H1 (cell line): ENCODE data around the gene ANKRD40. TPM values are rescaled to one million over a fixed set of nuclear protein-coding genes. Genes with fewer than 3 reads are reported as not detected.

Experiments
- CTCF ChIA-PET: fragments of 300-600 bp; sonication (Branson Sonifier 250); formaldehyde crosslinking; loops from one replicate; lab custom pipeline; 2021; ENCODE audit not compliant: partially characterized antibody; lab: Charles Lee
- POLR2A ChIA-PET: fragments of 300-600 bp; sonication (Branson Sonifier 250); formaldehyde crosslinking; loops from one replicate; lab custom pipeline; 2021; ENCODE audit warnings: inconsistent platforms; ENCODE audit not compliant: partially characterized antibody; lab: Charles Lee
- DNase-seq, 2 experiments: peaks; one replicate each; pipeline versions ENCODE4 v3.0.0 to v3.0.0-alpha.2; 2010 to 2022; ENCODE audit warnings: low spot score in 2 of 2, low read depth in 1 of 2, mixed read lengths in 1 of 2
- FAIRE-seq: peaks from 2 replicates; lab custom pipeline; 2011; peaks lifted over from hg19 to GRCh38; lab: Jason Lieb, UNC
- H2AFZ ChIP-seq: 2 replicates; pipeline ENCODE4 v1.8.1; 2012; ENCODE audit warnings: low read length, inconsistent platforms
- H2AK5ac ChIP-seq: 2 replicates; pipeline ENCODE4 v1.6.1; 2013; ENCODE audit warnings: low read depth, low read length
- H2BK120ac ChIP-seq: replicated peaks from 2 replicates; pipeline ENCODE3; 2013; ENCODE audit warnings: low read depth, low read length, inconsistent platforms
- H2BK12ac ChIP-seq: 2 replicates; pipeline ENCODE4 v1.6.1; 2013; ENCODE audit warnings: low read depth, low read length
- H2BK15ac ChIP-seq: 2 replicates; pipeline ENCODE4 v1.6.1; 2013; ENCODE audit warnings: low read length
- H2BK20ac ChIP-seq: 2 replicates; pipeline ENCODE4 v1.6.1; 2013; ENCODE audit warnings: low read length
- H2BK5ac ChIP-seq: 2 replicates; pipeline ENCODE4 v1.6.1; 2013; ENCODE audit warnings: low read depth, low read length
- H3K14ac ChIP-seq: 2 replicates; pipeline ENCODE4 v1.6.1; 2013; ENCODE audit warnings: inconsistent platforms; ENCODE audit not compliant: insufficient read length
- H3K18ac ChIP-seq: 2 replicates; pipeline ENCODE4 v1.6.1; 2013; ENCODE audit warnings: low read length; ENCODE audit errors: extremely low read depth
- H3K23ac ChIP-seq: 2 replicates; pipeline ENCODE4 v1.6.1; 2013; ENCODE audit warnings: inconsistent platforms; ENCODE audit not compliant: insufficient read length
- H3K23me2 ChIP-seq: 2 replicates; pipeline ENCODE4 v1.6.1; 2013; ENCODE audit warnings: low read depth, low read length
- H3K27ac ChIP-seq: 2 replicates; pipeline ENCODE4 v1.6.1; 2011; ENCODE audit warnings: low read depth, low read length, inconsistent platforms
- H3K27me3 ChIP-seq, 4 experiments: replicated peaks in 1 of 4; 1 replicate in 1 of 4; 2 replicates in 3 of 4; pipeline versions ENCODE4 v1.6.1 to v1.8.1; 2011 to 2013; ENCODE audit warnings: low read length in 3 of 4, mild to moderate bottlenecking in 3 of 4, inconsistent platforms in 2 of 4, mixed read lengths in 2 of 4, moderate library complexity in 1 of 4; ENCODE audit not compliant: control insufficient read depth in 3 of 4, insufficient read depth in 3 of 4; ENCODE audit errors: extremely low read depth in 1 of 4
- H3K36me3 ChIP-seq, 4 experiments: 2 replicates each; pipeline versions ENCODE4 v1.6.1 to v1.8.1; 2011 to 2013; ENCODE audit warnings: mild to moderate bottlenecking in 4 of 4, low read length in 3 of 4, moderate library complexity in 2 of 4, control low read depth in 1 of 4, inconsistent platforms in 1 of 4; ENCODE audit not compliant: insufficient read depth in 4 of 4, control insufficient read depth in 2 of 4
- H3K4ac ChIP-seq: replicated peaks from 2 replicates; pipeline ENCODE3; 2013; ENCODE audit warnings: low read length, low read depth, mixed read lengths, inconsistent platforms; ENCODE audit not compliant: insufficient read length
- H3K4me1 ChIP-seq, 4 experiments: replicated peaks in 1 of 4; 1 replicate in 1 of 4; 2 replicates in 3 of 4; pipeline versions ENCODE4 v1.6.1 to v1.8.1; 2011 to 2013; ENCODE audit warnings: low read length in 3 of 4, inconsistent platforms in 2 of 4, mixed read lengths in 1 of 4; ENCODE audit not compliant: insufficient read depth in 4 of 4, control insufficient read depth in 3 of 4
- H3K4me2 ChIP-seq, 2 experiments: 2 replicates each; pipeline versions ENCODE4 v1.6.1 to v1.8.1; 2011 to 2013; ENCODE audit warnings: low read depth in 2 of 2, low read length in 2 of 2, control low read depth in 1 of 2, inconsistent platforms in 1 of 2, mild to moderate bottlenecking in 1 of 2; ENCODE audit not compliant: insufficient read depth in 1 of 2
- H3K4me3 ChIP-seq, 4 experiments: fragments of 200-600, 300-600 bp in 1 of 4; sonication (generic), shearing (Covaris generic), sonication (Bioruptor Twin) in 1 of 4; 2 replicates each; pipeline versions ENCODE4 v1.5.1 to v1.8.1; 2011 to 2016; ENCODE audit warnings: low read length in 4 of 4, low read depth in 3 of 4, control low read depth in 2 of 4, inconsistent platforms in 2 of 4, mild to moderate bottlenecking in 2 of 4, mixed read lengths in 1 of 4, moderate library complexity in 1 of 4; ENCODE audit not compliant: insufficient read depth in 2 of 4; ENCODE audit errors: extremely low read depth in 1 of 4
- H3K56ac ChIP-seq: replicated peaks from 2 replicates; pipeline ENCODE3; 2013; ENCODE audit warnings: low read depth, mild to moderate bottlenecking, mixed read lengths, low read length, inconsistent platforms; ENCODE audit not compliant: insufficient read length
- H3K79me1 ChIP-seq: 2 replicates; pipeline ENCODE4 v1.6.1; 2013; ENCODE audit warnings: low read depth, low read length, control low read depth
- H3K79me2 ChIP-seq, 2 experiments: 2 replicates each; pipeline versions ENCODE4 v1.6.1 to v1.8.1; 2012 to 2013; ENCODE audit warnings: low read length in 2 of 2, mild to moderate bottlenecking in 2 of 2, inconsistent platforms in 1 of 2; ENCODE audit not compliant: insufficient read depth in 2 of 2, control insufficient read depth in 1 of 2
- H3K9ac ChIP-seq, 4 experiments: replicated peaks in 1 of 4; 1 replicate in 1 of 4; 2 replicates in 3 of 4; pipeline versions ENCODE4 v1.6.1 to v1.8.1; 2011 to 2013; ENCODE audit warnings: low read depth in 3 of 4, low read length in 3 of 4, control low read depth in 2 of 4, mild to moderate bottlenecking in 2 of 4, moderate library complexity in 2 of 4, inconsistent platforms in 1 of 4; ENCODE audit errors: extremely low read depth in 1 of 4
- H3K9me3 ChIP-seq, 2 experiments: 2 replicates each; pipeline versions ENCODE4 v1.6.1 to v1.8.1; 2012 to 2013; ENCODE audit warnings: mild to moderate bottlenecking in 2 of 2, moderate library complexity in 2 of 2, control low read depth in 1 of 2, inconsistent platforms in 1 of 2, low read depth in 1 of 2, low read length in 1 of 2, mixed read lengths in 1 of 2; ENCODE audit not compliant: insufficient read depth in 2 of 2
- H4K20me1 ChIP-seq, 2 experiments: replicated peaks in 1 of 2; 2 replicates each; pipeline versions ENCODE3 to v1.8.1; 2011 to 2013; ENCODE audit warnings: inconsistent platforms in 2 of 2, low read length in 2 of 2, mild to moderate bottlenecking in 1 of 2; ENCODE audit not compliant: insufficient read depth in 2 of 2, control insufficient read depth in 1 of 2
- H4K5ac ChIP-seq: 2 replicates; pipeline ENCODE4 v1.6.1; 2013; ENCODE audit warnings: low read length, low read depth, mixed read lengths, inconsistent platforms; ENCODE audit not compliant: insufficient read length
- H4K8ac ChIP-seq: 2 replicates; pipeline ENCODE4 v1.8.0; 2013; ENCODE audit warnings: mild to moderate bottlenecking, moderate library complexity, low read length, inconsistent platforms; ENCODE audit not compliant: insufficient read depth; ENCODE audit errors: extremely low read depth
- H4K91ac ChIP-seq: replicated peaks from 2 replicates; pipeline ENCODE3; 2013; ENCODE audit warnings: low read length, mixed read lengths, inconsistent platforms; ENCODE audit not compliant: insufficient read length
- CHD2 ChIP-seq: IDR thresholded peaks from 2 replicates; pipeline ENCODE4 v1.6.1; 2012; ENCODE audit warnings: low read length, improper control_type of control experiment
- JUN ChIP-seq: IDR thresholded peaks from 2 replicates; pipeline ENCODE4 v1.6.1; 2011; ENCODE audit warnings: low read depth, mild to moderate bottlenecking, improper control_type of control experiment, low read length
- KDM1A ChIP-seq: fragments of 200-600, 300-600 bp; sonication (generic); IDR thresholded peaks from 2 replicates; pipeline ENCODE4 v1.7.1; 2016; ENCODE audit warnings: mild to moderate bottlenecking, low read length, borderline replicate concordance
- RFX5 ChIP-seq: IDR thresholded peaks from 2 replicates; pipeline ENCODE4 v1.6.1; 2011; ENCODE audit warnings: low read depth, low read length, improper control_type of control experiment, borderline replicate concordance
- SIN3A ChIP-seq, 2 experiments: IDR thresholded peaks in 1 of 2; conservative IDR thresholded peaks in 1 of 2; 2 replicates each; pipeline ENCODE4 v1.6.1; 2011 to 2012; ENCODE audit warnings: low read length in 2 of 2, improper control_type of control experiment in 1 of 2, low read depth in 1 of 2, mild to moderate bottlenecking in 1 of 2
- TAF7 ChIP-seq: optimal IDR thresholded peaks from 2 replicates; pipeline ENCODE3; 2011; ENCODE audit warnings: low read depth, mild to moderate bottlenecking, inconsistent platforms, low read length, moderate library complexity, borderline replicate concordance
- WGBS, 2 experiments: shearing (Covaris generic) in 1 of 2; methylation state at CpG; one replicate each; pipeline versions ENCODE4 v1.1.6 to v1.1.7; 2013 to 2015; ENCODE audit warnings: low lambda C conversion rate in 2 of 2, mixed read lengths in 2 of 2, inconsistent platforms in 1 of 2, low coverage in 1 of 2, missing lambda C conversion rate in 1 of 2; ENCODE audit not compliant: insufficient replicate concordance in 2 of 2, insufficient coverage in 1 of 2, insufficient read length in 1 of 2; ENCODE audit errors: extremely low coverage in 1 of 2, missing lambda C conversion rate in 1 of 2; 5-methylcytosine and 5-hydroxymethylcytosine counted together
- polyA plus RNA-seq, 7 experiments: library from polyadenylated mRNA; depleted of rRNA in 3 of 7; stranded (reverse) in 5 of 7; unstranded in 2 of 7; fragments of >200 nt in 5 of 7; fragments of 200-250 nt in 2 of 7; gene quantifications; 1 replicate in 5 of 7; 2 replicates in 1 of 7; 4 replicates in 1 of 7; pipeline versions ENCODE4 v1.2.1 to v1.2.3, GENCODE V29; 2011 to 2013; ENCODE audit warnings: missing spikeins in 2 of 7, mixed read lengths in 2 of 7
- total RNA-seq: library from RNA; stranded (reverse); fragmentation: NEBNext Ultra II Directional; extraction: Animal tissue kit (Norgen Biotek cat#: 25700); gene quantifications from 2 replicates; pipeline ENCODE4 v1.2.1, GENCODE V29; 2021
- TF ChIP-seq, protein P1 (sequence below), 3 experiments: IDR thresholded peaks; 1 replicate in 2 of 3; 2 replicates in 1 of 3; pipeline versions ENCODE4 v1.5.1 to v1.6.1; 2011; ENCODE audit warnings: low read length in 3 of 3, mild to moderate bottlenecking in 3 of 3, inconsistent platforms in 2 of 3, low read depth in 1 of 3, moderate library complexity in 1 of 3; ENCODE audit not compliant: insufficient read depth in 1 of 3; ENCODE audit errors: control extremely low read depth in 1 of 3
- TF ChIP-seq, protein P2 (sequence below): IDR thresholded peaks from 2 replicates; pipeline ENCODE4 v1.6.1; 2011; ENCODE audit warnings: low read length, improper control_type of control experiment

The ANKRD40 gene
- total and polyA plus RNA-seq, 2 of the 8 experiments (the other 6 are each of a cell fraction or from before 2014, with no cell fraction given): 26.1 to 50.1 TPM

DNA sequence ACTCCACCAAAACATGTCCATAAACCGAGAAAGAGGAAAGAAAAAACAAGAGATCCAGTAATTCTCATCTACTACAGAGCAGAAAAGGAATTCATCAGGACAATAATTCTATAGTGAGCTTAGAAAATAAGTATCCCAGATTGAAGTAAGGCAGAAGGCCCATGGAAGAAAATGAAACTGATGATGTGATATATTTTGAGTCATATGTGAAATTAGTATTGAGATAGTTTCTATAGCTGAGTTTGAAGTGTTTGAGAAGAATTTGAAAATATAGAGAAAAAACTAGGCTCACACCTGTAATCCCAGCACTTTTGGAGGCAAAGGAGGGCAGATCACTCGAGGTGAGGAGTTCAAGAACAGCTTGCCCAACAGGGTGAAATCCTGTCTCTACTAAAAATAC lies 31.4 kb upstream of the ANKRD40 start:
- Histone ChIP-seq H4K20me1 (peaks cover 8 to 18% of the 10 kb centered on the region in 2 experiments), H3K79me1 (no peaks in the 10 kb centered on the region; the same call in 1 of the 2 replicates), H3K36me3 (peaks cover 20 to 70% (median 45%) of the 10 kb centered on the region in 4 experiments), H4K91ac (no peak overlapping the region), H3K23me2 (no peaks in the 10 kb centered on the region), H3K14ac (no peak overlapping the region), H2BK12ac (no peak overlapping the region), H3K18ac (no peak overlapping the region), H2AK5ac (no peak overlapping the region), H3K4me2 (no peak overlapping the region), H3K27ac (no peak overlapping the region), H2BK120ac (no peak overlapping the region), H3K4me3 (no peak overlapping the region), H3K9me3 (no peaks in the 10 kb centered on the region), H2BK5ac (no peak overlapping the region), H2BK20ac (no peak overlapping the region), H4K5ac (no peak overlapping the region), H2BK15ac (no peak overlapping the region), H3K9ac (no peak overlapping the region), H2AFZ (no peak overlapping the region), H3K4me1 (no peaks in the 10 kb centered on the region), H3K79me2 (peaks cover 7 to 63% of the 10 kb centered on the region in 2 experiments), H3K4ac (no peak overlapping the region), H4K8ac (no peak overlapping the region), H3K56ac (no peak overlapping the region), H3K23ac (no peak overlapping the region), H3K27me3 (no peaks in the 10 kb centered on the region)
- no peak for FAIRE-seq
- DNase-seq: no peak
- ChIA-PET CTCF (interaction anchor here (1.3 kb wide), 1 partner anchor 189 kb away, joined by 4 read pairs; no protein-coding TSS in a partner anchor), POLR2A (interaction anchor here (1.0 to 1.1 kb wide), 3 partner anchors 16 to 20 kb away, joined by 3 to 5 read pairs (median 4); partner anchors contain the start of gene LUC7L3)
- WGBS, 2 experiments: 33% methylated on average over 2 of the region's 2 CpGs; no CpG with 5 or more reads in 1 of the 2 experiments
- no peak for TF ChIP-seq TAF7
- no peak for TF ChIP-seq JUN
- no peak for TF ChIP-seq CHD2
- TF ChIP-seq RFX5: no peak
- no peak for TF ChIP-seq KDM1A
- TF ChIP-seq, protein P1, sequence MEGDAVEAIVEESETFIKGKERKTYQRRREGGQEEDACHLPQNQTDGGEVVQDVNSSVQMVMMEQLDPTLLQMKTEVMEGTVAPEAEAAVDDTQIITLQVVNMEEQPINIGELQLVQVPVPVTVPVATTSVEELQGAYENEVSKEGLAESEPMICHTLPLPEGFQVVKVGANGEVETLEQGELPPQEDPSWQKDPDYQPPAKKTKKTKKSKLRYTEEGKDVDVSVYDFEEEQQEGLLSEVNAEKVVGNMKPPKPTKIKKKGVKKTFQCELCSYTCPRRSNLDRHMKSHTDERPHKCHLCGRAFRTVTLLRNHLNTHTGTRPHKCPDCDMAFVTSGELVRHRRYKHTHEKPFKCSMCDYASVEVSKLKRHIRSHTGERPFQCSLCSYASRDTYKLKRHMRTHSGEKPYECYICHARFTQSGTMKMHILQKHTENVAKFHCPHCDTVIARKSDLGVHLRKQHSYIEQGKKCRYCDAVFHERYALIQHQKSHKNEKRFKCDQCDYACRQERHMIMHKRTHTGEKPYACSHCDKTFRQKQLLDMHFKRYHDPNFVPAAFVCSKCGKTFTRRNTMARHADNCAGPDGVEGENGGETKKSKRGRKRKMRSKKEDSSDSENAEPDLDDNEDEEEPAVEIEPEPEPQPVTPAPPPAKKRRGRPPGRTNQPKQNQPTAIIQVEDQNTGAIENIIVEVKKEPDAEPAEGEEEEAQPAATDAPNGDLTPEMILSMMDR (IDR thresholded peaks at IDR 0.05; ENCODE audit: control extremely low read depth in 1 of 3, insufficient read depth in 1 of 3, low read depth in 1 of 3, low read length in 3 of 3): no peak
- TF ChIP-seq, protein P2, sequence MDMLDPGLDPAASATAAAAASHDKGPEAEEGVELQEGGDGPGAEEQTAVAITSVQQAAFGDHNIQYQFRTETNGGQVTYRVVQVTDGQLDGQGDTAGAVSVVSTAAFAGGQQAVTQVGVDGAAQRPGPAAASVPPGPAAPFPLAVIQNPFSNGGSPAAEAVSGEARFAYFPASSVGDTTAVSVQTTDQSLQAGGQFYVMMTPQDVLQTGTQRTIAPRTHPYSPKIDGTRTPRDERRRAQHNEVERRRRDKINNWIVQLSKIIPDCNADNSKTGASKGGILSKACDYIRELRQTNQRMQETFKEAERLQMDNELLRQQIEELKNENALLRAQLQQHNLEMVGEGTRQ: no peak
- TF ChIP-seq SIN3A (conservative IDR thresholded peaks at IDR 0.05 in 1 of 2, IDR thresholded peaks at IDR 0.05 in 1 of 2; ENCODE audit: low read depth in 1 of 2, low read length in 2 of 2): no peak
